Measurements from ENCODE around the gene INSC. TPM values are rescaled to one million over a fixed set of nuclear protein-coding genes. Genes with fewer than 3 reads are reported as not detected.

INSC gene
- total and polyA plus RNA-seq, 2 of the 4 experiments (the other 2 are of a cell fraction), result 0.53 to 1.4 TPM

GRCh38 chr11:15222777-15223176 is 108.1 kb downstream of the INSC start:
- in situ Hi-C loops (cut with MboI; ENCODE audit: low sequenced_read_pairs) (no loop called here), intact Hi-C loops (cut with micrococcal nuclease) (no loop called here), dilution Hi-C loops (cut with HindIII; ENCODE audit: low sequenced_read_pairs, unreplicated experiment) (no loop called here)
- H4K91ac ChIP-seq (ENCODE audit: insufficient read depth, low read depth, low read length), result no peak overlapping the region
- H3K18ac ChIP-seq (ENCODE audit: low read depth, low read length), result no peak overlapping the region
- peaks cover 5% of the 10 kb centered on the region; the same call in 1 of the 2 replicates for H3K4me1 ChIP-seq (ENCODE audit: control insufficient read depth, insufficient read depth, low read length)
- H3K36me3 ChIP-seq (ENCODE audit: control insufficient read depth, insufficient read depth, low read length), result no peaks in the 10 kb centered on the region
- no peak overlapping the region for H2BK15ac ChIP-seq (ENCODE audit: low read depth, low read length)
- no peak overlapping the region for H4K5ac ChIP-seq (ENCODE audit: low read depth, low read length)
- TF ChIP-seq MAFK (IDR thresholded peaks at IDR 0.05; ENCODE audit: low read depth, low read length) (no peak), FOS (IDR thresholded peaks at IDR 0.05; ENCODE audit: low read depth, low read length) (no peak), POLR2A (IDR thresholded peaks at IDR 0.05; ENCODE audit: low read depth, low read length) (no peak), BHLHE40 (IDR thresholded peaks at IDR 0.05; ENCODE audit: low read depth, low read length) (no peak), RAD21 (IDR thresholded peaks at IDR 0.05; ENCODE audit: low read length) (no peak), CEBPB (IDR thresholded peaks at IDR 0.05; ENCODE audit: low read depth, low read length) (no peak), USF2 (IDR thresholded peaks at IDR 0.05; ENCODE audit: low read depth, low read length) (no peak), MXI1 (IDR thresholded peaks at IDR 0.05; ENCODE audit: borderline replicate concordance, low read depth, low read length) (no peak), RFX5 (IDR thresholded peaks at IDR 0.05; ENCODE audit: low read depth, low read length) (no peak), CHD1 (IDR thresholded peaks at IDR 0.05; ENCODE audit: low read depth, low read length) (no peak), SMC3 (IDR thresholded peaks at IDR 0.05; ENCODE audit: low read depth, low read length) (no peak)
- H2AFZ ChIP-seq (replicated peaks; ENCODE audit: low read length, poor library complexity), result no peak overlapping the region
- no peak overlapping the region for H3K4me2 ChIP-seq (ENCODE audit: low read depth, low read length)
- H3K4me3 ChIP-seq (ENCODE audit: insufficient read depth, low read depth, low read length), result no peak overlapping the region
- H4K20me1 ChIP-seq (ENCODE audit: insufficient read depth, low read length), result no peaks in the 10 kb centered on the region
- ATAC-seq (ENCODE audit: low read depth) (no peak), DNase-seq (no peak)
- POLR2A ChIA-PET (ENCODE audit: unreplicated experiment), result no interaction called here
- H3K79me1 ChIP-seq (ENCODE audit: low read depth in 1 of 2, low read length in 2 of 2), result no peaks in the 10 kb centered on the region
- no CpG with 5 or more reads among the region's 1 CpG for WGBS, 2 experiments (ENCODE audit: extremely low coverage in 2 of 2, insufficient read length in 1 of 2)
- H3K9me1 ChIP-seq (ENCODE audit: insufficient read depth, low read length), result no peaks in the 10 kb centered on the region; the same call in 1 of the 2 replicates
- H2BK120ac ChIP-seq (ENCODE audit: low read depth, low read length), result no peak overlapping the region
- H2AK9ac ChIP-seq (replicated peaks; ENCODE audit: low read depth, low read length, poor library complexity), result no peak overlapping the region
- H3K56ac ChIP-seq (ENCODE audit: extremely low read depth, insufficient read depth, low read length), result no peak overlapping the region
- no peak overlapping the region for H3K23ac ChIP-seq (ENCODE audit: low read depth, low read length)
- no peak overlapping the region for H2BK5ac ChIP-seq (ENCODE audit: low read depth, low read length, poor library complexity, severe bottlenecking)
- no peak overlapping the region for H3K9ac ChIP-seq (ENCODE audit: low read depth, low read length)
- no peak overlapping the region for H3K4ac ChIP-seq (ENCODE audit: low read depth, low read length)
- BruUV-seq (replicated peaks), result no TSS peak
- H2BK20ac ChIP-seq (ENCODE audit: low read depth, low read length), result no peak overlapping the region
- no peak overlapping the region for H2AK5ac ChIP-seq (ENCODE audit: low read depth, low read length)
- H3K27ac ChIP-seq (ENCODE audit: insufficient read depth, low read length), result no peak overlapping the region
- no peaks in the 10 kb centered on the region for H3K9me3 ChIP-seq (ENCODE audit: control insufficient read depth, insufficient read depth, low read length)
- CTCF ChIA-PET, result no interaction called here
- no peak overlapping the region for H3K14ac ChIP-seq (replicated peaks; ENCODE audit: low read depth, low read length)
- H4K8ac ChIP-seq (ENCODE audit: low read depth in 2 of 2, low read length in 2 of 2), result no peak overlapping the region
- peaks cover 2% of the 10 kb centered on the region; the same call in 1 of the 2 replicates for H3K27me3 ChIP-seq (ENCODE audit: control insufficient read depth, insufficient read depth, low read length)
